IPS-15b (cell line): ENCODE data around the gene C7orf57.
A peak's percentile ranks its signal among the peaks of the same experiment; 100 is the strongest.

Experiments used
- H3K27me3 ChIP-seq: one replicate; pipeline ENCODE4 v1.6.1; 2013; ENCODE audit warnings: low read length; ENCODE audit not compliant: control insufficient read depth, insufficient read depth
- H3K36me3 ChIP-seq: one replicate; pipeline ENCODE4 v1.6.1; 2013; ENCODE audit warnings: low read length; ENCODE audit not compliant: control insufficient read depth, insufficient read depth
- H3K4me1 ChIP-seq: one replicate; pipeline ENCODE4 v1.6.1; 2013; ENCODE audit warnings: mild to moderate bottlenecking, low read length; ENCODE audit not compliant: control insufficient read depth, insufficient read depth
- H3K4me3 ChIP-seq: one replicate; pipeline ENCODE4 v1.5.1; 2013; ENCODE audit warnings: low read depth, low read length
- H3K9ac ChIP-seq: one replicate; pipeline ENCODE4 v1.6.1; 2013; ENCODE audit warnings: low read depth, mild to moderate bottlenecking, low read length
- H3K9me3 ChIP-seq: one replicate; pipeline ENCODE4 v1.6.1; 2013; ENCODE audit warnings: mild to moderate bottlenecking, low read length; ENCODE audit not compliant: control insufficient read depth, insufficient read depth

The C7orf57 gene

DNA sequence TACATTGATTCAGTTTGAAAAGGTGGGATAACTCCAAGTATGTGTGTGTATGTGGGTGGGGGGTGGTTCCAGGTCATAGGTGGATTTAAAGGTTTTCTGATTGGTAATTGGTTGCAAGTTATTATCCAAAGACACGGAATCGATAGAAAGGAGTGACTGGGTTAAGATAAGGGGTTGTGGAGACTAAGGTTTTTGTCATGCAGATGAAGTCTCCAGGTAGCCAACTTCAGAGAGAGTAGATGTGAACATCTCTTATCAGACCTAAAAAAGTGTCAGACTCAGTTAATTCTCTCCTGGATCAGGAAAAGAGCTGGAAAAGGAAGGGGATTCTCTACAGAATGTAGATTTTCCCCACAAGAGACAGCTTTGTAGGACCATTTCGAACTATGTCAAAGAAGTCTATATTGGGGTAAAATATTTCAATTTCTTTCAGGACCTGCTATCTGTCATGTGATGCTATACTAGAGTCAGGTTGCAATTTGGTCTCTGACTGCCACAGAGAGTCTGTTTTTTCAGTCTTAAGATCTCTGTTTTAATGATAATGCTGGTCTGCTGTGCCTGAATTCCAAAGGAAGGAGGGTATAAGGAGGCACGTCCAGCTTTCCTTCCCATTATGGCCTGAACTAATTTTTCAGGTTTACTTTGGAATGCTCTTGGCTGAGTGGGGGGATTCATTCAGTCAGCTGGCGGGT lies 3.6 kb downstream of the C7orf57 start:
- Histone ChIP-seq H3K27me3 (peaks cover 29% of the 10 kb centered on the region), H3K9ac (peak overlapping the region; percentile 9), H3K4me1 (peaks cover 19% of the 10 kb centered on the region), H3K36me3 (no peaks in the 10 kb centered on the region), H3K4me3 (peak overlapping the region; percentile 18), H3K9me3 (no peaks in the 10 kb centered on the region)

DNA sequence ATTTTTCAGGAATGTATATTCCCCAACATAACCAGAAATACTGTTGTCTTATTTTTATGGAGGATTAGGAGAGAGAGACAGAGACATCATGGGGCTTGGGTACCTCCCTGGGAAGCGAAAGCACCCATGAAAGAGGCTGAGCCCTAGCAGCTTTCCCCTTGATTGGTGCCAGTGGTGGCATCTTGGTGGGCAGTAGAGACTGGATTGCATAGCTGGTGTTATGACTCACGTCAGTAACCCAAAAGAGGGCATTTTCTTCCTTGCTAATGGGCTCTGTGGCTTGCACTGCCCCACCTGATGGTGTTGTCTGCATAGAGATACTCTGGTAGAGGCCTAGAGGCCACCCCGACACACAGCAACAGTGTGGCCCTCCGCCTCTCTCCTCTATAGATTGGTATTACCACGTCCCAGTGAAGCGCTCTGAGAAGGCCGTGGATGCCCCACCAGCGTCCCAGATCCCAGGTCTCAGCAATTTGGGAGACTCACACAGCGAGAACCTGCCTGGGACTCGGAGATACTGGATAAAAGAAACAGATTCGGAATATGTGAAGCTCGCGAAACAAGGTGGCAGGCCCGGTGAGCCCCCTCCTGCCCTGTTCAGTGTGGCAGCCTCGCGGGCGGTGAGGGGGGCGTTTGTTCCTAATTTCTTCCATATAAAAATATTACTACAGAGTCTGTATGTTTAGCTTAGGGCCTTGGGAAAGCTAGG lies 5.8 kb downstream of the C7orf57 start:
- no peak overlapping the region for H3K9ac ChIP-seq
- H3K36me3 ChIP-seq = no peaks in the 10 kb centered on the region
- H3K4me1 ChIP-seq = peaks cover 19% of the 10 kb centered on the region
- H3K27me3 ChIP-seq = peaks cover 13% of the 10 kb centered on the region
- H3K9me3 ChIP-seq = no peaks in the 10 kb centered on the region
- no peak overlapping the region for H3K4me3 ChIP-seq

DNA sequence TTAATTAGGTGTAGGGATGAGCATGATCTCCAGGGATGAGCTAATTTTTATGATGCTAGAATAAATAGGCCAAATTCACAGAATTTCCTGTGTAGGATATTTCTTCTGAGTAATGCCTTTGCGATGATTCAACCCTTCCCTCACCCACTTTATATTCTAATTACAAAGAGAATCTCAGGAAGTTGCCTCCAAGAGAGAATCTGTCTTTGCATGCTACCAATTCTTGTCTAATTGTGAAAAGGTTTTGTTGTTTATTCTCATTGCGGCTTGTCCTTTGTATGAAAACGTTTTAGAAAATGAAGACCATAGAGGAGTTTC lies 6.3 kb downstream of the C7orf57 start:
- H3K9me3 ChIP-seq = no peaks in the 10 kb centered on the region
- peaks cover 19% of the 10 kb centered on the region for H3K4me1 ChIP-seq
- no peak overlapping the region for H3K4me3 ChIP-seq
- no peaks in the 10 kb centered on the region for H3K36me3 ChIP-seq
- no peak overlapping the region for H3K9ac ChIP-seq
- peaks cover 8% of the 10 kb centered on the region for H3K27me3 ChIP-seq

DNA sequence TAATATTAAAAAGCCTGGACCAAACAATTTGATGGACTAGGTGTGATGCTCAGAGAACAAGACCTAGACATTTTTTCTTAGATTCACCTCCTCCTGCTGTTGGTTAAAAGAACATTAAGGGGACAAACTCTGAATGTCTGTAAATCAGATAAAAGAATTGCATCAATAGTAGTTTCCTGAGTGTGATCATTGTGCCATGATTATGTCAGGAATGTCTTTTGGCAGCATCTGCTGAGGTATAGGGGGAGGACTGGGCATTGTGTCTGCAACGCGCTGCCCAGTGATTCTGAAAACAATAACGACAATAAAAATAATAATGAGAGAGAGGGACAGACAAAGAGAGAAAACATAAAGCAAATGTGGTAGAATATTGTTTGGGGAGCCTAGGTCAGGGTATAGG lies 6.9 kb downstream of the C7orf57 start:
- peaks cover 2% of the 10 kb centered on the region for H3K27me3 ChIP-seq
- H3K9ac ChIP-seq = no peak overlapping the region
- H3K4me1 ChIP-seq = peaks cover 19% of the 10 kb centered on the region
- no peak overlapping the region for H3K4me3 ChIP-seq
- no peaks in the 10 kb centered on the region for H3K9me3 ChIP-seq
- no peaks in the 10 kb centered on the region for H3K36me3 ChIP-seq

DNA sequence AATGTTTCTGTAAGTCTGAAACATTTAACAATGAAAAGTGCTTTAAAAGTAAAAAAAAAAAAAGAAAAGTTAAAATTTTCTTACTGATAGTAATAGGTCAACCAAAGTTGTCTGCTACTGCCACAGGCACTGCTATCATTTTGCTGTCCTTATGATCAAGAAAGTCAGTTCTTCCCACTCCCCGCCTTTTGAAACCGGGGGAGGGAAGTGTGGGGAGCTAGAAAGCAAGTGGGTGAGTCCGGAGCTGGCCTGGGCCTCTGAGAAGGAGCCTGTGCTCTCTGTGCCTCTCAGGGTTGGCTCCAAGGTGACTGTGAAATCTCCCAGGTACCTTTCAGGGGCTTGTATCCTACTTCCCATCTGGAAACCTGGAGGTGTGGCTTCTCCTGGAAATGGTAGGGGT lies 7.3 kb downstream of the C7orf57 start:
- Histone ChIP-seq H3K4me1 (peaks cover 19% of the 10 kb centered on the region), H3K27me3 (no peaks in the 10 kb centered on the region), H3K9me3 (no peaks in the 10 kb centered on the region), H3K9ac (no peak overlapping the region), H3K4me3 (no peak overlapping the region), H3K36me3 (no peaks in the 10 kb centered on the region)

DNA sequence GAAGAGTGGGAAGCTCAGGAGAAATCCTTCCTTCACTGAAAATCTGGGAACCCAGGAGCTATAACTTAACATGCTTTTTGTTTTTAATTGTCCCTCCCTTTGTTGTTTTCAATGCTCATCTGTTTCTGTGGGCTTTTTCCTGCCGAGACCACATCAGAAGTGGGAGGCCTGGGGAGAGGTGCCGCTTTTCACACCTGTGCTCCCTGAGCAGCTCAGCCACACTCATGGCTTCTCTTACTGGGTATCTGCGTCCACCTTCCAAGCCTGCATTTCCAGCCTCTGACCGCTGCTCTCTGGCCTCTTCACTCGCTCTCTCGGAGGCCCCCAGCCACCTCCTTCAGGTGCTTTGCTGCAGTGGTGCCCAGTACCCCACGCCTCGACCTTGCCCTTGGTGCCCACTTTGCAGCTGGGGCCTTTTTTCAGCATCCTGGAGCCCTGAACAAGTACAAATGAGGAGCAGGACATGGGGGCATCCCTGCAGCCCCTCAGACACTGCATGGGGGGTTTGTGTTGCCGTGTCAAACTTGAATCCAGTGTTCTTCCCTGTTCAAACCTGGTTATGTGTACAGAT lies 9.9 kb downstream of the C7orf57 start:
- Histone ChIP-seq H3K36me3 (no peaks in the 10 kb centered on the region), H3K9ac (no peak overlapping the region), H3K4me3 (no peak overlapping the region), H3K9me3 (no peaks in the 10 kb centered on the region), H3K27me3 (no peaks in the 10 kb centered on the region), H3K4me1 (peaks cover 5% of the 10 kb centered on the region)

DNA sequence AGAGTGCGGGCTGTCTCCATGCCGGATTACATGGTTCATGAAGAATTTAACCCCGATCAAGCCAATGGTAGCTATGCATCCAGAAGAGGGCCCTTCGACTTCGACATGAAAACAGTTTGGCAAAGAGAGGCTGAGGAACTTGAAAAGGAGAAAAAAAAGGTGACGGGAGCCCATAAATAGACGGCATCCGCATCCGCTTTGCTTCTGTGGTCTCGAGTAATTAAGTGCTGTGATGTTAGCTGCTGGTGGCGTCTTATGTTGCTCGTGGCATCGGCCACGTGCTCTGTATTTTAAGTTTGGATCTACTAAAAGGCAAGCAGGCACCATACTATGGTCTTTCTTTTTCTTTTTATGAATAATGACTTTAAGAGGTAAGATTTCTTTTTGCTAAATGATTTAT lies 11.1 kb downstream of the C7orf57 start:
- peaks cover 5% of the 10 kb centered on the region for H3K4me1 ChIP-seq
- H3K27me3 ChIP-seq = no peaks in the 10 kb centered on the region
- no peaks in the 10 kb centered on the region for H3K9me3 ChIP-seq
- no peak overlapping the region for H3K9ac ChIP-seq
- no peaks in the 10 kb centered on the region for H3K36me3 ChIP-seq
- H3K4me3 ChIP-seq = no peak overlapping the region

DNA sequence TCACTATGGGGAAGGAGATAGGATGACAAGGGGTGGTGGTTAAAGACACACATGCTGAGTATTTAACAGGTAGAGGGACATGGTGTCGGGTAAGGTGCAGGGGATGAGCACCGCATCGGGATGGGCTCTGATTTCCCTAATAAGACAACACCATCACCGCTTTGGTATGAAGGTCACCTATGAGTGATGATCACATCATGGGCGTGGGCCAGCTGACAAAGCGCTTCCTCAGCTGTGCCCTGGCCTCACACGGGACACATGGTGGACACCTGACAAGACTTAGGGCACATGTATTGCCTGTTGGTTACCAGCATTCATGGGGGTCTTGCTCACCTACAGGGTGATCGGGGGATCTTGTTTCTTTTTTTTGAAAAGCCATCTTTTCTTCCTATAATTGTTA lies 12.8 kb downstream of the C7orf57 start:
- Histone ChIP-seq H3K9ac (no peak overlapping the region), H3K4me1 (no peaks in the 10 kb centered on the region), H3K36me3 (no peaks in the 10 kb centered on the region), H3K27me3 (no peaks in the 10 kb centered on the region), H3K9me3 (no peaks in the 10 kb centered on the region), H3K4me3 (no peak overlapping the region)

DNA sequence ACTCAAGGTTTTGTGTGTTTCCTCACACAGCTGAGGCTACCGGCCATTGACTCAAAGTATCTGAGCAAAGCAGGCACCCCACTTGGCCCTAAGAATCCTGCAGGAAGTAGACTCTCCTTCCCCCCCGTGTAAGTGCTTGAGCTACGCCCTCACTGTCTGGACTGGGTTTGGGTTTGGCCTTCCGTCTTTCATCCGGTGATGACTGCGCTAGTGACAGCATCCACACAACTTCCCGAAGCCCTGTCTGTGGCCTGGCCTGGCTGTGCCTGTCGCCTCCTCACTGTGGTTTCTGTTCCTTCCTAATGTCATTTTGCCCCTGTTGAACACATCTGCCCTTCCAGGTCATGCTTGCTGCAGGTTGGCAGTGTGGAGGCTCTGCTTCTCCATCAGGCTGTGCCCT lies 14.5 kb downstream of the C7orf57 start:
- Histone ChIP-seq H3K9ac (no peak overlapping the region), H3K36me3 (no peaks in the 10 kb centered on the region), H3K9me3 (no peaks in the 10 kb centered on the region), H3K4me3 (no peak overlapping the region), H3K27me3 (no peaks in the 10 kb centered on the region), H3K4me1 (no peaks in the 10 kb centered on the region)

DNA sequence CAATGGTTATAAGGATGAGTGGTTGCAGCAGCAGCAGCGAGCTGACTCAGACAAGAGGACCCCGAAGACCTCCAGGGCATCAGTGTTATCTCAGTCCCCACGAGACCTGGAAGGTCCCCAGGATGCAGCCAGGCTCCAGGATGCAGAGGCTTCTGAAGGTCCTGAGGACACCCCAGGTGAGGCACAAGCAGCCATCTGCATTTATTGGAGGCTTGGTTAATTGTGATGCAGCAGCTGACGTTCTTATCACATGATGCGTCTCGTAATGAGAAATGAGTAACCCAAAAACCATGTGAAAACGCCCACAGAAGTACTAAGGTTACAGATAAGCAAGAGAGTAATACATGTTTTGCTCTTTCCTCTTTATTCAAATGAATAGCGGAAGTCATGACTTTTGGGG lies 17.4 kb downstream of the C7orf57 start:
- H3K9ac ChIP-seq = no peak overlapping the region
- H3K9me3 ChIP-seq = no peaks in the 10 kb centered on the region
- H3K4me3 ChIP-seq = no peak overlapping the region
- H3K36me3 ChIP-seq = no peaks in the 10 kb centered on the region
- H3K27me3 ChIP-seq = no peaks in the 10 kb centered on the region
- H3K4me1 ChIP-seq = no peaks in the 10 kb centered on the region

DNA sequence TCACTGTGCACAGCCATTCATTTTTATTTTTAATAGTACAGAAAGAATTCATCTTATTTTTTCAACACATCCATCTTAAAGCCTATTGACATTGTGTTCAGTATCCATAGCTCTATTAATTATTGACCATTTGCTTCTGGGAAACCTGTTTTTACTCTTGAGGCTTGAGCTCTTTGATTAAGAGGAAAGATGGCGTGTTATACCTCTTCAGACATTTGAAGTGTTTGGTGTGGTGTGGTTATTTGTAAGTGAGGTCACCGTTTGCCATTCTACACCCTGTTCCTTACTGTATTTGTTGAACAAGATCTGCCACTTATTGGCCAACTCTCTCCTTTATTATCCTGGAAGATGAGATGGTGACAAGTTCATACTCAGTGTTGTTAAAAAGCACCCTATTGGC lies 18.4 kb downstream of the C7orf57 start:
- Histone ChIP-seq H3K9ac (no peak overlapping the region), H3K4me3 (no peak overlapping the region), H3K27me3 (no peaks in the 10 kb centered on the region), H3K4me1 (no peaks in the 10 kb centered on the region), H3K9me3 (no peaks in the 10 kb centered on the region), H3K36me3 (no peaks in the 10 kb centered on the region)

DNA sequence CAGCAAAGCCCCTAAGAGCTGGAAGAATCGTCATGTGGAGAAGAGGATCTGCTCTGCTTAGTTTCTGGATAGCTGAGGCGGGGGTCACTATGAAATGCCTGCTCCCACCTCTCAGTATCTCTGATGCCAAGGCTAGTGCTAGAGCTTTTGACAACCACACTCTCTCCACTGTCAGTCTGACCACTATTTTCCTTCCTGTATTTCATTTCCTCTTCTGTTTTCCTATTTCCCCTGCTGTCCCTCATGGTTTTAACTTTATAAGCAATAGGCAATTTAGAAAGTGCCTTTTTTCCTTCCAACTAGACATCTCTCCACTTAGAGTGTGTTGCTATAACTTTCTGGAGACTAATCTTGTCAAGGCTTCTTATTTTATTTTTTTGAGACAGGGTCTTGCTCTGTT lies 23.6 kb downstream of the C7orf57 start:
- H3K4me1 ChIP-seq = no peaks in the 10 kb centered on the region
- no peaks in the 10 kb centered on the region for H3K27me3 ChIP-seq
- no peaks in the 10 kb centered on the region for H3K9me3 ChIP-seq
- no peaks in the 10 kb centered on the region for H3K36me3 ChIP-seq
- H3K4me3 ChIP-seq = no peak overlapping the region
- no peak overlapping the region for H3K9ac ChIP-seq
